HL-60/S4 (cell line): ENCODE results near the gene KDM4B.

Experiments used
- in situ Hi-C: fragments of 300-500 bp; cut with MboI; formaldehyde crosslinking; loops from 2 replicates; pipeline ENCODE4 v1.14.3; 2022; ENCODE audit warnings: low sequenced_read_pairs

KDM4B gene

GRCh38 chr19:5032101-5032967 is 63.4 kb downstream of the KDM4B start:
- in situ Hi-C loops = loop anchor here (5.0 kb wide), 1 partner anchor 225 kb away; no protein-coding TSS in a partner anchor

GRCh38 chr19:5035105-5035761 is 66.3 kb downstream of the KDM4B start:
- in situ Hi-C loops = no loop called here

GRCh38 chr19:5035793-5036697 is 67.1 kb downstream of the KDM4B start:
- in situ Hi-C loops = no loop called here

- in situ Hi-C loops = no loop called here
Measured at GRCh38 chr19:5036698-5037563, 68.0 kb downstream of the KDM4B start.

- in situ Hi-C loops = no loop called here
Measured at GRCh38 chr19:5037936-5038335, 69.0 kb downstream of the KDM4B start.

- in situ Hi-C loops = no loop called here
Measured at GRCh38 chr19:5038631-5039271, 69.8 kb downstream of the KDM4B start.

GRCh38 chr19:5039642-5040543 is 71.0 kb downstream of the KDM4B start:
- in situ Hi-C loops = no loop called here

- in situ Hi-C loops = no loop called here
Measured at GRCh38 chr19:5040544-5041167, 71.7 kb downstream of the KDM4B start.

- in situ Hi-C loops = no loop called here
Measured at GRCh38 chr19:5041168-5041912, 72.4 kb downstream of the KDM4B start.

GRCh38 chr19:5041913-5042187 is 72.9 kb downstream of the KDM4B start:
- in situ Hi-C loops = no loop called here

GRCh38 chr19:5042556-5042955 is 73.6 kb downstream of the KDM4B start:
- in situ Hi-C loops = no loop called here

GRCh38 chr19:5045029-5045428 is 76.1 kb downstream of the KDM4B start:
- in situ Hi-C loops = no loop called here

- in situ Hi-C loops = no loop called here
Measured at GRCh38 chr19:5045956-5046338, 77.0 kb downstream of the KDM4B start.

- in situ Hi-C loops = no loop called here
Measured at GRCh38 chr19:5046339-5047039, 77.6 kb downstream of the KDM4B start.

GRCh38 chr19:5047251-5047935 is 78.5 kb downstream of the KDM4B start:
- in situ Hi-C loops = no loop called here

GRCh38 chr19:5048091-5048726 is 79.3 kb downstream of the KDM4B start:
- in situ Hi-C loops = no loop called here
